HG03378 (cell line): Measurements from ENCODE around the gene CTCFL.

Source experiments
- ATAC-seq: cut with Tn5 transposase; IDR thresholded peaks from one replicate; pipeline ENCODE4 v1.9.1; 2021; ENCODE audit warnings: mild to moderate bottlenecking, moderate library complexity; ENCODE audit not compliant: unreplicated experiment

CTCFL gene

GRCh38 chr20:57537822-57538221 is 12.9 kb upstream of the CTCFL start:
- ATAC-seq = no peak

GRCh38 chr20:57536771-57537724 is 12.1 kb upstream of the CTCFL start:
- ATAC-seq = no peak

- no peak for ATAC-seq
These were observed 11.3 kb upstream of the CTCFL start for GRCh38 chr20:57536120-57536708.

- no peak for ATAC-seq
These were observed 10.4 kb upstream of the CTCFL start for GRCh38 chr20:57535297-57535696.

DNA sequence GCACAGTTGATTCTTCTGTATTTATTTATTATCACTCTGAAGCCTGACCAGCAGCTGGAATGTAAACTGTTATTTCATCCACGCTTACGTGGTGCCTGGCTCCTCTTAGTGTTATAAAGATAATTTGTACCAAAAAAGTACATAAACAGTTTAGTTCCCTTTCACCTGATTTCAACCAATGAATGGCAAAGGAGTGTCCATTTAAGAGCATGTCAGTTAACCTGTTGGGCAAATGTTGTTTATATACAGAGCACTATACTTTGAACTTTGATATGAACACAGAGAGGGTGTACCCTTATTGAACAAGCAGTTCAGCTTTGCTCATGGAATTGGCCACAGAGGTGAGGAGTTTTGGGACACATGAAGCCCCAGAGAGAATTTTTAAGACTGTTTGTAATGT is 7.2 kb upstream of the CTCFL start:
- ATAC-seq = no peak

GRCh38 chr20:57530327-57530981 is 5.5 kb upstream of the CTCFL start:
- no peak for ATAC-seq

DNA sequence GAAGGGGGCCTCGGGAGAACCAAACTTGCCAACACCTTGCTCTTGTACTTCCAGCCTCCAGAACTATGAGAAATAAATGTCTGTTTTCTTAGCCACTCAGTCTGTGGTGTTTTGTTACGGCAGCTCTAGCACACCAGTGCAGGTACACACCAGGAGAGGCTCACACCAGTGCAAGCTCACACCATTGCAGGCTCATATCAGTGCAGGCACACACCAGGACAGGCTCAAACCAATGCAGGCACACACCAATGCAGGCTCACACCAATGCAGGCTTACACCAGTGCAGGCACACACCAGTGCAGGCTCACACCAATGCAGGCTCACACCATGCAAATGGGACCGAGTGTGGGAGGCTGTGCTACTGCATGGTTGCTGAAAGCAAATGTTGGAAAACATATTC is 4.9 kb upstream of the CTCFL start:
- no peak for ATAC-seq

DNA sequence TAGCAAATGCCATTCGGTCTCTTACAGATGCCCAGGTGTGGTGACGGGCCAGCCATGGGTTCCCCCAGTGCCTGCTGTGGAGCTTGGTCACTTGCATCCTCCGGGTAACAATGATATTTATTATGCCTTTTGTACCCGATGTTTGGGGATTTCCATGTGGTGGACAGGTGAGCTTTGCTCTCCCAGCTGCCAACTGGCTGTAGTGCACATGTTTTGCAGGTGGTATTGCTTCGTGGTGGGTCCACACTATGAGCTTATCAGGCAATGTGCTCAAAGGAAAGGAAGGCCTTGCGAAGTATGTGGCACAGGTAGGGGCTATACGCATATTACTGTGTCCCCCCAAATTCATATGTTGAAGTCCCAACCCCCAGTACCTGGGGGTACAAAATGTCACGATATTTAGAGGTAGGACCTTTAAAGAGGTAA is 4.2 kb upstream of the CTCFL start:
- no peak for ATAC-seq

DNA sequence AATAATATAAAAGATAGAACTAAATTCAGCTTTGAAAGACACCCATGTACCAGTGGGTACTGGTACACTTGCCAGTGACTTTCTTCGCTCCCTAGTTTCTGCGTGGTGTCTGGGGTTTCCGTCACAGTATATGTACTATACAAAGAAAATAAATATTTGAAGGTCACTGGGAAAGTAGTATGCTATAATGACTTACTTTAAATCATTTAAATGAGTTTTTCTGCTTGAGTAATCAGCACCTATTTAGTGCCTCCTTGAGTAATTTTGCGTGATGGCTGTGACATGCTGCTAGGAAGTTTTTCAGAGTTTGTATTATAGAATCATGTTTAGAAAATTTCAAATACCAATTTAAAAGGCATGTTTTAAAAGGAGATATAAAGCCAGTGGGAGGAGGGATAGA is 3.2 kb upstream of the CTCFL start:
- no peak for ATAC-seq

GRCh38 chr20:57527728-57528127 is 2.8 kb upstream of the CTCFL start:
- no peak for ATAC-seq

- no peak for ATAC-seq
These were observed 2.0 kb upstream of the CTCFL start for GRCh38 chr20:57526885-57527460.

DNA sequence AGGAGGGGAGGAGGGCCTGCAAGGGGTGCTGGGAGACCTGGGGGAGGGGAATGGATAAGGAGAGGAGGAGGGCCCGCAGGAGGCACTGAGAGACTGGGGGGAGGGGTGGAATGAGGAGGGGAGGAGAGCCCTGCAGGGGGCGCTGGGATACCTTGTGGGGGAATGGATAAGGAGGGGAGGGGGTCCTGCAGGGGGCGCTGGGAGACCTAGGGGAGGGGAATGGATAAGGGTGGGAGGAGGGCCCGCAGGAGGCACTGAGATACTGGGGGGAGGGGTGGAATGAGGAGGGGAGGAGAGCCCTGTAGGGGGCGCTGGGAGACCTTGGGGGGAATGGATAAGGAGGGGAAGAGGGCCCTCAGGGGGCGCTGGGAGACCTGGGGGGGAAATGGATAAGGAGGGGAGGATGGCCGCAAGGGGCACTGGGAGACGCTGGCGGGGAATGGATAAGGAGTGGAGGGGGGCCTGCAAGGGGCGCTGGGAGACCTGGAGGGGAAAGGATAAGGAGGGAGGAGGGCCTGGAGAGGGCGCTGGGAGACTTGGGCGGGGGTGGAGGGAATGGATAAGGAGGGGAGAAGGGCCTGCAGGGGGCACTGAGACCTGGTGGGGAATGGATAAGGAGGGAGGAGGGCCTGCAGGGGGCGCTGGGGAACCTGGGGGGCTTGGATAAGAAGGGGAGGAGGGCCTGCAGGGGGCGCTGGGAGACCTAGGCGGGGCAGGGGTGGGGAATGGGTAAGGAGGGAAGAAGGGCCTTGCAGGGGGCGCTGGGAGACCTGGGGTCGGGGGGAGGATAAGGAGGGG is 1.3 kb upstream of the CTCFL start:
- ATAC-seq = no peak

GRCh38 chr20:57525328-57526086 is 567 bp upstream of the CTCFL start:
- no peak for ATAC-seq

DNA sequence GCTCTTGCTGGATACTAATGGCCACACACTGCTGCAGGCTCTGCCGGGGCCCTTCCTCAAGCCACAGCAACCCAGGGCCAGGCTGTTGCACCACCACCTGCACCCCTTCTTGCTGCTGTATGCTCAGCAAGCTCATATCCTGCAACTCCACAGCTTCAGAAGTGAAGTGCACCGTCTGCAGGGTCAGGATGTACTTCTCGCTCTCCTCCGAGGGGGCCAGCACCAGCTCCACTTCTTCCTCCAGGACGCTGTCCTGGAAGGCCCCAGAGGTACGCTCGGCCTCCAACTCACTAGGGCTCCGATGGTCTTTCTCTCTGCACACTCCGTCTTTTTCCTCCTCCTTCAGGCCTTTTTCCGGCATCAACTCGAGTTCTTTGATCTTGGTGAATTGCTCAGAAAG is 1.2 kb downstream of the CTCFL start:
- no peak for ATAC-seq

- ATAC-seq = no peak
These were observed 2.4 kb downstream of the CTCFL start for GRCh38 chr20:57522380-57523140.

DNA sequence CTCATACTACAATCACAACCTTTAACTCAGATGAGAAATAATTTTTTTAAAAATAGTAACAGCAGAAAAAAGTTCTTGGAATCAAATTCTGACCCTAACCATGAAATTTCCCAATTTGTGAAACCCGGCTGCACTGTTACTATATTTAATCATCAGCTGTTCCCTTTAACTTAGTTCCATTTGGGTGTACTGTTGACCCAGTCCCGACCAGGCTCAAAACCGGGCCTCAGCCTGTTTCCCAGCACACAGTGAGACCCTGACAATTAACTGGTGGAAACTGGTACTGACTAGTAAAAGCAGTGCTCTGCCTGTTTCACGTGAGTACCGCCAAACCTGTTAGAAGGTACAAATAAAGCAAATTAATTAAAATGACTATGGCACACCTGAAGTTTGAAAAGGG is 7.0 kb downstream of the CTCFL start:
- no peak for ATAC-seq

GRCh38 chr20:57514273-57514751 is 10.6 kb downstream of the CTCFL start:
- no peak for ATAC-seq

GRCh38 chr20:57513199-57513598 is 11.7 kb downstream of the CTCFL start:
- ATAC-seq = no peak

DNA sequence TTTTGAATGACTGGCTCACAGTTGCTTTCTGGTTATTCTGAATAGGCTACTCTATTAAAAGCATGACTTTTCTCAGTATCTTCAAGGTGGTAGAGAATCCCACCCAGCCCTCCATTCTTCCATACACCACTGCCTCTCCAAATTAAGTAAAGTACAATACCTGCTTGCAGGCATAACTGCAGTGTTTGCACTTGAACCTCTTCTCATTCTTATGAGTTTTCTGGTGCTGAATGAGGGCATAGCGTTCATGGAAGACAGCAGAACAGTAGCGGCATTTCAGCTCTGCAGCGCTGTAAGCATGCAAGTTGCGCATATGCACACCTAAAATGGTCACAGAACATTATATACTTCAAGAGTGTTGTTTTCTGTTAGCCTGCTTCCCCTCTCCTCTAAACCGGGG is 12.5 kb downstream of the CTCFL start:
- no peak for ATAC-seq
